Raji (cell line): Measurements from ENCODE around the gene ANKRD36B.

Experiments used
- POLR2A ChIP-seq: IDR thresholded peaks from 2 replicates; pipeline ENCODE4 v1.6.1; 2011; ENCODE audit warnings: low read depth, low read length, control low read depth; ENCODE audit not compliant: insufficient read depth

Gene ANKRD36B

DNA sequence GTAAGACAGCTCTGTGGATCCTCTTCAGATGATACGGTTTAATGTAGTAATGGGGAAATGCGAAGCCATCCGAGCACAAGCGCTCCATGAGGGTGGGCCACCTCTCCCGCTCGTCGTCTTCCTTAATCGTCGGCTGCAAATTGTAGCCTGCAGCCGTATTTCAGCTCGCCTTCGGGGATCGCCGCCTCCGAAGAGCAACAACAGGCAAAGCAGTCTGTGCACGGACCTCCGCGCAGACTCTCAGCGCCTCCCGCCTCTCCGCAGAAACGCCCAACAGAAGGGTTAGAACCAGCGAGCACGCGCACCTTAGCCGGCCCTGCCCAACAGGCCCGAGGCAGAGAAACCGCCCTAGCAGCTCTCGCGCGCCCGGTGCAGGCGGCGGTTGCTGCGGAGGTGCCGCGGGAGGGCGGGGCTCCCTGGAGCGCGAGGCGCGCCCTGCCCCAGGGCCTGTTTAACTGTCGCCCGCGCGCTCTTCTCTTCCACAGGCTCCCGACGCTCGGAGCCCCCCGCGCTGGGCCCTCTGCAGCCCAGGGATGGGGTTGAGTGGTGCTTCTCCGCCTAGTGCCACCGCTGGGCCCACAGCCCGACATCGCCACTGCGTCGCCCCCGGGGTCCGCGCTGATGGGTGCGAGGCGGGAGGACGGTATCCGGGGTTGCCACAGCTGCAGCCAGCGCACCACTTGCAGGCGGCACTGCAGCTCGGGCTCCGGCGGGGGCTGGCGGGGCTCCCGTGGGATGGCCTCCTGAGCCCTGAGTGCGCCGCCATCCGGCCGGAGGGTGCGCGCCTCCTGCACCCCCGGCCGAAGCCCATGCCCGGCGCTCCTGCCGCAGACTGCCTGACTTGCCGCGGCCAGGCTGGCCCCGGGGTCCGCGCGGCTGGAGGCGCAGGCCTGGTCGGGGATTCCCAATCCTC is at the start of gene ANKRD36B:
TSS of gene ANKRD36B (minus strand) at position 280 of the 913 bp plus-strand sequence. CDS start at position 88, 192 bp downstream.
- peak; percentile 62 for TF ChIP-seq POLR2A

DNA sequence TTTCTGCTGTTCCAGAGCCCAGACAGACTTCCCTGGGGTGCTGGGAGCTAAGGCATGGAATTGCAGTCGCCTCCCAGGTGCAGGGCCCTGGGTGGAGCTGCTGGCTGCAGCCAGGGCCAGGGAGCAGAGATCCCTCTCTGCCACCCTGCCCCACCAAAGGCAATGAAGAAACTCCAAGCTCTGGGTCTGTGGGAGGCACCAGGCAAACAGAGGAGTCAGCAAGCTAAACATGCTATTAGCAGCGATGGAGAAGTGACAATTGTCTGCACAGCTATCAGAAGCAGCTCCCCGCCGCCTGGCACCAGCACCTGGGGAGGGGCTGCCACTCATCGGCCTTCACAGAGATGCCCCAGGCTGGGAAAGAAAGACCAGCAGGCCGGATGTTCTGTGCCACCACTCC is 28.2 kb upstream of the ANKRD36B start:
- TF ChIP-seq POLR2A = no peak

DNA sequence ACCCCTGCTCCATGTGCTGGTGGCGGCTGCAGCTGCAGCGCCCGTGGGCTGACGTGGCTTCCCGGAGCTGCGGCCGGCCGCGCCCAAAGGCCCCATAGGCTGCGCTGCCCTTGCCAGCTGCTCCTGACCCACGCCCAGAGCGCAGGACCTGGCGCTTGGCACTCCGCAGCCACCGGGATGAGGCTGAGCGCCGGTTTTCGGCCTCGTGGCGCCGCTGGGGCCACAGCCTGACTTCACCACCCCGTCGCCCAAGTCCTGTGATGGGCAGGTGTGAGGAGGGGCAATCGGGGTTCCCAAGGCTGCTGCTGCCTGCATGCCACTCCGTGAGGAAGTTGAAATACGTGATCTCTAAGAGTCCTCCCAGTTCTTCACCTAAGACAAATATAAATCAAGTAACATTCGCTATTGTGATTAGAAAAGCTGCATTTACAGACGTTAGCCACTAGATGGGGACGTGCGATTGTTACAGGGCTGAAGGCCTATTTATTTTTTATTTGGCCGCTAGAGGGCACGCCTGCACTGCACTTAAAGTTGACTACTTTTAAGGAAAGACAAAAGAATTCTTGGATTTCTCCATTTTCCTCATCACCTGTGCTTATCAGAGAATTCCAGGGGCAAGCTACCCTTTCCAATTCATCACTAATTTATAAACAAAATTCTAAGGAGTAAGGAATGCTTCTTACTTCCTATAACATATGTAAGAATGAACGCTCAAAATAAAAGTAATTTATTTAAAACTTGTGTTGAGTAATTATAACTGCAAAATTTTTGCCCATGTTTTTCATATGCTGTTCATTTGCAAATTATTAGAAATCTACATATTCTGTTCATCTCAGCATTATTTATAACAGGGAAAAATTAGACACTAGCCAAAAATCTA is 1.1 kb upstream of the ANKRD36B start:
- TF ChIP-seq POLR2A = peak; percentile 51

DNA sequence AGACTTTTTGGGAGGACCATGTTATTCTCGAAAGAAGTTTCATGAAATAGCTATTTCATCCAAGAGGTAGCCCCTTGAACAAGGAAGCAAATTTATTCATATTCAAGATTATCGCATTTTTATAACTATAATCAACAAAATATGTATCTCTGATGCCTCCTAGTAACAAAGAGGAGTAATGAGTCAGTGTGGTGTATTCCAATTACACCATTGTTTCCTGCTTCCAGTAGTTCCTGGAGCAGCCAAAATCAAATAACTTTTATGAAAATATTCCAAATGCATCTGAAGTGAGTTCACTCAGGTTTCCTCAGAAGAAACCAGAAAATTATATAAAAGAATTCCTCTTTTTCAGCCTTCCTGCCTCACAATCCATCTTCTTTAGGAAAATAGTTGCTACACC is 43.0 kb downstream of the ANKRD36B start:
- no peak for TF ChIP-seq POLR2A
